ENCODE results near the gene CATSPERD. TPM values are rescaled to one million over a fixed set of nuclear protein-coding genes. Genes with fewer than 3 reads are reported as not detected.

CATSPERD gene
- total and polyA plus RNA-seq, 2 donors = 0.05 TPM

- Histone ChIP-seq H3K27ac (ENCODE audit: low read depth in 1 of 2, low read length in 1 of 2) (no peak within 1 kb of the TSS), H3K27me3 (ENCODE audit: control insufficient read depth in 2 of 2, insufficient read depth in 1 of 2, low read length in 1 of 2) (peaks cover 30 to 79% of the 10 kb centered on the region in 2 donors)
Measured at GRCh38 chr19:5804516-5805461, 84.4 kb downstream of the CATSPERD start, which contains the start of gene NRTN. Gene NRTN (plus strand): TSS chr19:5805067. CDS start chr19:5824166, 19,099 bp downstream.

GRCh38 chr19:5805462-5806132 lies 85.2 kb downstream of the CATSPERD start:
- peaks cover 13 to 27% of the 10 kb centered on the region in 2 donors for H3K4me1 ChIP-seq (ENCODE audit: control insufficient read depth in 2 of 2, insufficient read depth in 2 of 2, low read length in 2 of 2)
- peaks cover 0 to 12% of the 10 kb centered on the region in 2 donors for H3K9me3 ChIP-seq (ENCODE audit: control insufficient read depth in 2 of 2, insufficient read depth in 1 of 2, low read length in 1 of 2)
- WGBS = 4% methylated on average over 46 of the region's 46 CpGs
- no peak overlapping the region for H3K27ac ChIP-seq (ENCODE audit: low read depth in 1 of 2, low read length in 1 of 2)
- no peaks in the 10 kb centered on the region for H3K36me3 ChIP-seq (ENCODE audit: control insufficient read depth in 2 of 2, insufficient read depth in 2 of 2, low read length in 1 of 2)
- H3K27me3 ChIP-seq (ENCODE audit: control insufficient read depth in 2 of 2, insufficient read depth in 1 of 2, low read length in 1 of 2) = peaks cover 30 to 71% of the 10 kb centered on the region in 2 donors
- peak overlapping the region in 1 of 2 donors; percentile 45 for H3K4me3 ChIP-seq (ENCODE audit: low read length in 2 of 2)
- peak in 2 of 9 donors; percentile 61 to 75 for DNase-seq (ENCODE audit: low read depth in 6 of 9, low spot score in 9 of 9)

More at GRCh38 chr19:5804516-5805461, 84.4 kb downstream of the CATSPERD start, which contains the start of gene NRTN:
- DNase-seq (ENCODE audit: low read depth in 6 of 9, low spot score in 9 of 9) = peak in 2 of 9 donors; percentile 44 to 69
- WGBS = 3% methylated on average over 104 of the region's 107 CpGs
- Histone ChIP-seq H3K4me1 (ENCODE audit: control insufficient read depth in 2 of 2, insufficient read depth in 2 of 2, low read length in 2 of 2) (peaks cover 13 to 27% of the 10 kb centered on the region in 2 donors), H3K9me3 (ENCODE audit: control insufficient read depth in 2 of 2, insufficient read depth in 1 of 2, low read length in 1 of 2) (peaks cover 0 to 12% of the 10 kb centered on the region in 2 donors), H3K4me3 (ENCODE audit: low read length in 2 of 2) (peak within 1 kb of the TSS in 1 of 2 donors; percentile 45), H3K36me3 (ENCODE audit: control insufficient read depth in 2 of 2, insufficient read depth in 2 of 2, low read length in 1 of 2) (no peaks in the 10 kb centered on the region)

- no peaks in the 10 kb centered on the region for H3K36me3 ChIP-seq (ENCODE audit: control insufficient read depth in 2 of 2, insufficient read depth in 2 of 2, low read length in 1 of 2)
- peaks cover 0 to 12% of the 10 kb centered on the region in 2 donors for H3K9me3 ChIP-seq (ENCODE audit: control insufficient read depth in 2 of 2, insufficient read depth in 1 of 2, low read length in 1 of 2)
- H3K4me3 ChIP-seq (ENCODE audit: low read length in 2 of 2) = no peak overlapping the region
- H3K27ac ChIP-seq (ENCODE audit: low read depth in 1 of 2, low read length in 1 of 2) = no peak overlapping the region
- peaks cover 13 to 27% of the 10 kb centered on the region in 2 donors for H3K4me1 ChIP-seq (ENCODE audit: control insufficient read depth in 2 of 2, insufficient read depth in 2 of 2, low read length in 2 of 2)
- peaks cover 30 to 66% of the 10 kb centered on the region in 2 donors for H3K27me3 ChIP-seq (ENCODE audit: control insufficient read depth in 2 of 2, insufficient read depth in 1 of 2, low read length in 1 of 2)
- WGBS = 48% methylated on average over 6 of the region's 6 CpGs
- DNase-seq (ENCODE audit: low read depth in 6 of 9, low spot score in 9 of 9) = no peak
Measured at GRCh38 chr19:5806133-5806489, 85.7 kb downstream of the CATSPERD start.

- H3K36me3 ChIP-seq (ENCODE audit: control insufficient read depth in 2 of 2, insufficient read depth in 2 of 2, low read length in 1 of 2) = no peaks in the 10 kb centered on the region
- H3K27me3 ChIP-seq (ENCODE audit: control insufficient read depth in 2 of 2, insufficient read depth in 1 of 2, low read length in 1 of 2) = peaks cover 30 to 58% of the 10 kb centered on the region in 2 donors
- no peak for DNase-seq (ENCODE audit: low read depth in 6 of 9, low spot score in 9 of 9)
- peaks cover 0 to 12% of the 10 kb centered on the region in 2 donors for H3K9me3 ChIP-seq (ENCODE audit: control insufficient read depth in 2 of 2, insufficient read depth in 1 of 2, low read length in 1 of 2)
- WGBS = 95% methylated on average over 5 of the region's 5 CpGs
- no peak overlapping the region for H3K27ac ChIP-seq (ENCODE audit: low read depth in 1 of 2, low read length in 1 of 2)
- H3K4me3 ChIP-seq (ENCODE audit: low read length in 2 of 2) = no peak overlapping the region
- H3K4me1 ChIP-seq (ENCODE audit: control insufficient read depth in 2 of 2, insufficient read depth in 2 of 2, low read length in 2 of 2) = peaks cover 13 to 27% of the 10 kb centered on the region in 2 donors
Measured at GRCh38 chr19:5806905-5807304, 86.5 kb downstream of the CATSPERD start.

- 76% methylated on average over 21 of the region's 21 CpGs for WGBS
- no peak for DNase-seq (ENCODE audit: low read depth in 6 of 9, low spot score in 9 of 9)
- no peak overlapping the region for H3K27ac ChIP-seq (ENCODE audit: low read depth in 1 of 2, low read length in 1 of 2)
- peaks cover 30 to 47% of the 10 kb centered on the region in 2 donors for H3K27me3 ChIP-seq (ENCODE audit: control insufficient read depth in 2 of 2, insufficient read depth in 1 of 2, low read length in 1 of 2)
- H3K36me3 ChIP-seq (ENCODE audit: control insufficient read depth in 2 of 2, insufficient read depth in 2 of 2, low read length in 1 of 2) = no peaks in the 10 kb centered on the region
- H3K9me3 ChIP-seq (ENCODE audit: control insufficient read depth in 2 of 2, insufficient read depth in 1 of 2, low read length in 1 of 2) = peaks cover 0 to 12% of the 10 kb centered on the region in 2 donors
- no peak overlapping the region for H3K4me3 ChIP-seq (ENCODE audit: low read length in 2 of 2)
- H3K4me1 ChIP-seq (ENCODE audit: control insufficient read depth in 2 of 2, insufficient read depth in 2 of 2, low read length in 2 of 2) = peaks cover 13 to 21% of the 10 kb centered on the region in 2 donors
Measured at GRCh38 chr19:5808120-5808816, 87.8 kb downstream of the CATSPERD start.

- peaks cover 5 to 13% of the 10 kb centered on the region in 2 donors for H3K4me1 ChIP-seq (ENCODE audit: control insufficient read depth in 2 of 2, insufficient read depth in 2 of 2, low read length in 2 of 2)
- no peak overlapping the region for H3K27ac ChIP-seq (ENCODE audit: low read depth in 1 of 2, low read length in 1 of 2)
- DNase-seq (ENCODE audit: low read depth in 6 of 9, low spot score in 9 of 9) = no peak
- H3K27me3 ChIP-seq (ENCODE audit: control insufficient read depth in 2 of 2, insufficient read depth in 1 of 2, low read length in 1 of 2) = peaks cover 25 to 40% of the 10 kb centered on the region in 2 donors
- H3K9me3 ChIP-seq (ENCODE audit: control insufficient read depth in 2 of 2, insufficient read depth in 1 of 2, low read length in 1 of 2) = peaks cover 0 to 12% of the 10 kb centered on the region in 2 donors
- WGBS = 95% methylated on average over 9 of the region's 9 CpGs
- no peaks in the 10 kb centered on the region for H3K36me3 ChIP-seq (ENCODE audit: control insufficient read depth in 2 of 2, insufficient read depth in 2 of 2, low read length in 1 of 2)
- no peak overlapping the region for H3K4me3 ChIP-seq (ENCODE audit: low read length in 2 of 2)
Measured at GRCh38 chr19:5809053-5809452, 88.6 kb downstream of the CATSPERD start.

GRCh38 chr19:5809469-5809868 lies 89.0 kb downstream of the CATSPERD start:
- no peak overlapping the region for H3K27ac ChIP-seq (ENCODE audit: low read depth in 1 of 2, low read length in 1 of 2)
- no peak for DNase-seq (ENCODE audit: low read depth in 6 of 9, low spot score in 9 of 9)

GRCh38 chr19:5811117-5811516 lies 90.7 kb downstream of the CATSPERD start:
- H3K36me3 ChIP-seq (ENCODE audit: control insufficient read depth in 2 of 2, insufficient read depth in 2 of 2, low read length in 1 of 2) = no peaks in the 10 kb centered on the region
- no peak overlapping the region for H3K4me3 ChIP-seq (ENCODE audit: low read length in 2 of 2)
- 99% methylated on average over 4 of the region's 4 CpGs for WGBS
- no peaks in the 10 kb centered on the region for H3K4me1 ChIP-seq (ENCODE audit: control insufficient read depth in 2 of 2, insufficient read depth in 2 of 2, low read length in 2 of 2)
- peaks cover 4 to 31% of the 10 kb centered on the region in 2 donors for H3K27me3 ChIP-seq (ENCODE audit: control insufficient read depth in 2 of 2, insufficient read depth in 1 of 2, low read length in 1 of 2)
- peaks cover 0 to 4% of the 10 kb centered on the region in 2 donors for H3K9me3 ChIP-seq (ENCODE audit: control insufficient read depth in 2 of 2, insufficient read depth in 1 of 2, low read length in 1 of 2)
- no peak for DNase-seq (ENCODE audit: low read depth in 6 of 9, low spot score in 9 of 9)
- H3K27ac ChIP-seq (ENCODE audit: low read depth in 1 of 2, low read length in 1 of 2) = no peak overlapping the region

More at GRCh38 chr19:5809469-5809868, 89.0 kb downstream of the CATSPERD start:
- Histone ChIP-seq H3K4me1 (ENCODE audit: control insufficient read depth in 2 of 2, insufficient read depth in 2 of 2, low read length in 2 of 2) (peaks cover under 1 to 9% of the 10 kb centered on the region in 2 donors), H3K9me3 (ENCODE audit: control insufficient read depth in 2 of 2, insufficient read depth in 1 of 2, low read length in 1 of 2) (peaks cover 0 to 11% of the 10 kb centered on the region in 2 donors), H3K4me3 (ENCODE audit: low read length in 2 of 2) (no peak overlapping the region), H3K27me3 (ENCODE audit: control insufficient read depth in 2 of 2, insufficient read depth in 1 of 2, low read length in 1 of 2) (peaks cover 21 to 39% of the 10 kb centered on the region in 2 donors), H3K36me3 (ENCODE audit: control insufficient read depth in 2 of 2, insufficient read depth in 2 of 2, low read length in 1 of 2) (no peaks in the 10 kb centered on the region)
- WGBS = 95% methylated on average over 10 of the region's 10 CpGs

All from thymus (tissue), 11 donors.